GM15510 (cell line): Measurements from ENCODE around the gene AMZ1.

ENCODE experiments used
- POLR2A ChIP-seq: IDR thresholded peaks from 3 replicates; pipeline ENCODE4 v1.6.1; 2011; ENCODE audit warnings: borderline replicate concordance; ENCODE audit not compliant: insufficient read length; ENCODE audit errors: extremely low read depth

The AMZ1 gene

GRCh38 chr7:2734751-2735571 is 47.0 kb downstream of the AMZ1 start:
- no peak for TF ChIP-seq POLR2A

GRCh38 chr7:2735744-2736143 is 47.7 kb downstream of the AMZ1 start:
- no peak for TF ChIP-seq POLR2A

GRCh38 chr7:2736411-2736914 is 48.5 kb downstream of the AMZ1 start:
- no peak for TF ChIP-seq POLR2A

GRCh38 chr7:2737771-2738540 is 50.0 kb downstream of the AMZ1 start:
- TF ChIP-seq POLR2A = no peak

- no peak for TF ChIP-seq POLR2A
These were observed 51.0 kb downstream of the AMZ1 start for GRCh38 chr7:2738766-2739549.

GRCh38 chr7:2750004-2750407 is 62.0 kb downstream of the AMZ1 start:
- no peak for TF ChIP-seq POLR2A

- no peak for TF ChIP-seq POLR2A
These were observed 63.1 kb downstream of the AMZ1 start for GRCh38 chr7:2751086-2751485.

- TF ChIP-seq POLR2A = no peak
These were observed 65.1 kb downstream of the AMZ1 start for GRCh38 chr7:2753148-2753547.

GRCh38 chr7:2754086-2754485 is 66.1 kb downstream of the AMZ1 start:
- TF ChIP-seq POLR2A = no peak

- no peak for TF ChIP-seq POLR2A
These were observed 66.9 kb downstream of the AMZ1 start for GRCh38 chr7:2754912-2755311.

- TF ChIP-seq POLR2A = no peak
These were observed 67.5 kb downstream of the AMZ1 start for GRCh38 chr7:2755531-2755930.

GRCh38 chr7:2757361-2757903 is 69.4 kb downstream of the AMZ1 start:
- TF ChIP-seq POLR2A = no peak

GRCh38 chr7:2757904-2758672 is 70.1 kb downstream of the AMZ1 start:
- TF ChIP-seq POLR2A = no peak
